Measurements from ENCODE around the gene ERC2.
A peak's percentile ranks its signal among the peaks of the same experiment; 100 is the strongest.

ERC2 gene

DNA sequence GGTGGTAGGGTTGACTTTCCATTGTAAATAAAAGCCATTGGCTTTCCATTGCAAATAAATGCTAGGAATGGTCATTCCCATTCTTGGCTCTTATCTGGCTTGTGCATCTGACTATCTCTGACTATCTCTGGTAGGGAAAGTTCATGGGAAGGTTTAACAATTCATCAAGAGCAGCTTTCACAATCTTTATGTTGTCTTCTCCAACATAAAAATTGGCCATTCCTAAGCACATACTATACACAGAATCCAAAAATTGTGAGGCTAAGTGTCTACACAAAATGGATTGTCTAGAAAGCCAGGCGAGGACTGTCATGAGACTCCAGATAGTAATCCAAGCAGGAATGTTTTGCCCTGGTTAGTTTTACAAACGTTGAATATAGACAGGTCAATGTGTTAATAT lies 926.8 kb downstream of the ERC2 start:
- no peak overlapping the region for H4K91ac ChIP-seq (ENCODE audit: low read depth, low read length)
- no peak overlapping the region for H3K18ac ChIP-seq (ENCODE audit: low read length)
- H2AK5ac ChIP-seq (ENCODE audit: low read length) = no peak overlapping the region
- no peaks in the 10 kb centered on the region for H3K79me2 ChIP-seq (ENCODE audit: control insufficient read depth, insufficient read depth, low read length, poor library complexity)
- no peak overlapping the region for H3K23ac ChIP-seq (ENCODE audit: low read length)
- H3K4me2 ChIP-seq (ENCODE audit: low read length) = no peak overlapping the region
- peak; percentile 54 to 88 for DNase-seq
- no peak overlapping the region for H4K12ac ChIP-seq (ENCODE audit: low read depth, low read length)
- H3K79me1 ChIP-seq (ENCODE audit: low read length) = no peaks in the 10 kb centered on the region
- no peak overlapping the region for H3K27ac ChIP-seq (ENCODE audit: low read depth, low read length)
- H3K4ac ChIP-seq (ENCODE audit: low read depth, low read length) = no peak overlapping the region
- H3K9me3 ChIP-seq (ENCODE audit: insufficient read depth, low read depth, low read length) = peaks cover 2% of the 10 kb centered on the region
- H2BK5ac ChIP-seq (ENCODE audit: low read depth, low read length, poor library complexity) = no peak overlapping the region
- H3K36me3 ChIP-seq (ENCODE audit: control insufficient read depth in 1 of 2, insufficient read depth in 2 of 2, low read length in 2 of 2) = no peaks in the 10 kb centered on the region
- no peak overlapping the region for H3K14ac ChIP-seq (ENCODE audit: low read length)
- H3K4me1 ChIP-seq (ENCODE audit: control insufficient read depth in 1 of 2, insufficient read depth in 2 of 2, low read length in 2 of 2) = peaks cover 0 to 9% of the 10 kb centered on the region in 2 experiments
- H3K27me3 ChIP-seq (ENCODE audit: insufficient read depth, low read length) = no peaks in the 10 kb centered on the region
- no peak overlapping the region for H2BK12ac ChIP-seq (ENCODE audit: low read length)
- H2BK120ac ChIP-seq (ENCODE audit: insufficient read depth, low read length, poor library complexity) = no peak overlapping the region
- no peak overlapping the region for H3K9ac ChIP-seq (ENCODE audit: low read length)
- no CpG with 5 or more reads among the region's 2 CpGs for WGBS (ENCODE audit: extremely low coverage, insufficient coverage, insufficient read length)
- no peak overlapping the region for H3K4me3 ChIP-seq (ENCODE audit: low read depth, low read length)
- no peak overlapping the region for H4K8ac ChIP-seq (ENCODE audit: low read depth, low read length)
- no peak overlapping the region for H2AFZ ChIP-seq (ENCODE audit: insufficient read depth, low read length, poor library complexity)

DNA sequence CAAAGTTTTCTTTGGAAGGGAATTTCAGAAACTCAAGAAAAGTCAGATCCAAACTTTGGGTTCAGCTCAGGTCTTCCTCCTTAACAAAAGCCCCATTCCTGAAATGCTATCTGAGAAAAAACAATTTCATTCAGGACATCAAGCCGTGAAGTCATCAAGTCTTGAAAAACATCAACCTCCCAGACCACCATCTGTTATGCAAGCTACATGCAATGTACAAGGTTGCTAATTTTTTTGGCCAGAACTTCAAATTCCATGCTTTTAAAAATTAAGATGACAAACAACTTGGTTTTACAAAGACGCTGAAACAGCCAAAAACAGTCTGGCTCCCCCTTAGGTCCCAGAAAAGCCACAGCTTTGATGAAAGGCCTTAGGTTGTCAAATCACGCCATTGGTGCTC lies 927.3 kb downstream of the ERC2 start:
- Histone ChIP-seq H3K14ac (ENCODE audit: low read length) (no peak overlapping the region), H3K27ac (ENCODE audit: low read depth, low read length) (no peak overlapping the region), H3K36me3 (ENCODE audit: control insufficient read depth in 1 of 2, insufficient read depth in 2 of 2, low read length in 2 of 2) (no peaks in the 10 kb centered on the region), H4K91ac (ENCODE audit: low read depth, low read length) (no peak overlapping the region), H3K4me3 (ENCODE audit: low read depth, low read length) (no peak overlapping the region), H2BK5ac (ENCODE audit: low read depth, low read length, poor library complexity) (no peak overlapping the region), H3K9ac (ENCODE audit: low read length) (no peak overlapping the region), H2AFZ (ENCODE audit: insufficient read depth, low read length, poor library complexity) (no peak overlapping the region), H3K23ac (ENCODE audit: low read length) (no peak overlapping the region), H3K4ac (ENCODE audit: low read depth, low read length) (no peak overlapping the region), H3K79me1 (ENCODE audit: low read length) (no peaks in the 10 kb centered on the region), H3K18ac (ENCODE audit: low read length) (no peak overlapping the region), H4K8ac (ENCODE audit: low read depth, low read length) (no peak overlapping the region), H4K12ac (ENCODE audit: low read depth, low read length) (no peak overlapping the region), H3K4me1 (ENCODE audit: control insufficient read depth in 1 of 2, insufficient read depth in 2 of 2, low read length in 2 of 2) (peaks cover 0 to 9% of the 10 kb centered on the region in 2 experiments), H2BK120ac (ENCODE audit: insufficient read depth, low read length, poor library complexity) (no peak overlapping the region), H2BK12ac (ENCODE audit: low read length) (no peak overlapping the region), H3K9me3 (ENCODE audit: insufficient read depth, low read depth, low read length) (peaks cover 4% of the 10 kb centered on the region), H2AK5ac (ENCODE audit: low read length) (no peak overlapping the region), H3K27me3 (ENCODE audit: insufficient read depth, low read length) (no peaks in the 10 kb centered on the region), H3K79me2 (ENCODE audit: control insufficient read depth, insufficient read depth, low read length, poor library complexity) (no peaks in the 10 kb centered on the region), H3K4me2 (ENCODE audit: low read length) (no peak overlapping the region)
- WGBS (ENCODE audit: extremely low coverage, insufficient coverage, insufficient read length) = no CpG with 5 or more reads among the region's 3 CpGs
- peak in 1 of 2 donors; percentile 23 for DNase-seq

DNA sequence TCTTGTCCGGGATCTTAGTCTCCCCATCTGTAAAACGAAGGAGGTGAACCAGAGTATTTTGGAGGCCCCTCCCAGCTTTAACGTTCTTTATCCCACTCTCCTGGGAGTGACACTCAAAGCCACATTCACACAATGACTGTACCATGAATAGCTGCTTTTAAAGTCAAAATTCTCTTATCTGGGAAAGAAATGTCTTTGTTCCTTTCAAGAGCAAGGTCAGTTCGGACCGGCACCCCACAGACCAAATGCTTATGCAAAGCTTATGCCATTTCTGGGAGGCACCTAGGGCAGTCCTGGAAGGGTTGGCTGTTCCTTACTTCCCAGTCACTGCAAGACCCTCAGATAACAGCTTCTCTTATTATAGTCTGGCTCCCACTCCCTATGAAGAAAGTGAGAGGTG lies 927.7 kb downstream of the ERC2 start:
- no peak overlapping the region for H3K4me2 ChIP-seq (ENCODE audit: low read length)
- DNase-seq = no peak
- H3K4me1 ChIP-seq (ENCODE audit: control insufficient read depth in 1 of 2, insufficient read depth in 2 of 2, low read length in 2 of 2) = peaks cover 0 to 9% of the 10 kb centered on the region in 2 experiments
- H4K8ac ChIP-seq (ENCODE audit: low read depth, low read length) = no peak overlapping the region
- no peak overlapping the region for H3K14ac ChIP-seq (ENCODE audit: low read length)
- no peak overlapping the region for H3K4me3 ChIP-seq (ENCODE audit: low read depth, low read length)
- no peak overlapping the region for H3K23ac ChIP-seq (ENCODE audit: low read length)
- no peaks in the 10 kb centered on the region for H3K36me3 ChIP-seq (ENCODE audit: control insufficient read depth in 1 of 2, insufficient read depth in 2 of 2, low read length in 2 of 2)
- H3K18ac ChIP-seq (ENCODE audit: low read length) = no peak overlapping the region
- no peaks in the 10 kb centered on the region for H3K27me3 ChIP-seq (ENCODE audit: insufficient read depth, low read length)
- H3K9ac ChIP-seq (ENCODE audit: low read length) = no peak overlapping the region
- no peak overlapping the region for H2BK120ac ChIP-seq (ENCODE audit: insufficient read depth, low read length, poor library complexity)
- WGBS (ENCODE audit: extremely low coverage, insufficient coverage, insufficient read length) = no CpG with 5 or more reads among the region's 5 CpGs
- H4K12ac ChIP-seq (ENCODE audit: low read depth, low read length) = no peak overlapping the region
- H3K27ac ChIP-seq (ENCODE audit: low read depth, low read length) = no peak overlapping the region
- no peak overlapping the region for H2AFZ ChIP-seq (ENCODE audit: insufficient read depth, low read length, poor library complexity)
- H2BK5ac ChIP-seq (ENCODE audit: low read depth, low read length, poor library complexity) = no peak overlapping the region
- no peak overlapping the region for H3K4ac ChIP-seq (ENCODE audit: low read depth, low read length)
- H3K79me1 ChIP-seq (ENCODE audit: low read length) = no peaks in the 10 kb centered on the region
- no peak overlapping the region for H2BK12ac ChIP-seq (ENCODE audit: low read length)
- H3K9me3 ChIP-seq (ENCODE audit: insufficient read depth, low read depth, low read length) = peaks cover 4% of the 10 kb centered on the region
- H4K91ac ChIP-seq (ENCODE audit: low read depth, low read length) = no peak overlapping the region
- H3K79me2 ChIP-seq (ENCODE audit: control insufficient read depth, insufficient read depth, low read length, poor library complexity) = no peaks in the 10 kb centered on the region
- H2AK5ac ChIP-seq (ENCODE audit: low read length) = no peak overlapping the region

DNA sequence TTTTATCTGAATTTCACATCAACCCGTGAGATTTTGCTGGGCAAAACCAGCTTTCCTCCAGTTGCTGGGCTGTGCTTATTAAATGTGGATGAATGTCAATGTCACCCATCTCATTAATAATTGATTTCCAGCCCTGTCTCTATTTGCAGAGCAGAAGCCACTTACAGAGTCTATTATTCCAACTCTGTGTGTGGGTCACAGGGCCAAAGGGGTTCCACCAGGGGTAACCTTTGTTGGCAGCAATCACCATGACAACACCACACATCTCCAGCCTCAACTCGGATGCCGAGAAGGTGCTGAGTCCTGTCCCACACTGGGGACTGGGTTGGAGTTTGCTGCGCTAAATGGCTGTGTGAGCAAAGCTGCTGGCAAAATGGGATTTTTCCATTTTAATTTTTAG lies 930.1 kb downstream of the ERC2 start:
- Histone ChIP-seq H4K12ac (ENCODE audit: low read depth, low read length) (no peak overlapping the region), H2BK12ac (ENCODE audit: low read length) (no peak overlapping the region), H3K4ac (ENCODE audit: low read depth, low read length) (no peak overlapping the region), H3K4me3 (ENCODE audit: low read depth, low read length) (no peak overlapping the region), H2BK5ac (ENCODE audit: low read depth, low read length, poor library complexity) (no peak overlapping the region), H2BK120ac (ENCODE audit: insufficient read depth, low read length, poor library complexity) (no peak overlapping the region), H3K79me1 (ENCODE audit: low read length) (no peaks in the 10 kb centered on the region), H3K79me2 (ENCODE audit: control insufficient read depth, insufficient read depth, low read length, poor library complexity) (no peaks in the 10 kb centered on the region), H3K36me3 (ENCODE audit: control insufficient read depth in 1 of 2, insufficient read depth in 2 of 2, low read length in 2 of 2) (no peaks in the 10 kb centered on the region), H3K27ac (ENCODE audit: low read depth, low read length) (no peak overlapping the region), H3K14ac (ENCODE audit: low read length) (no peak overlapping the region), H4K8ac (ENCODE audit: low read depth, low read length) (no peak overlapping the region), H3K4me1 (ENCODE audit: control insufficient read depth in 1 of 2, insufficient read depth in 2 of 2, low read length in 2 of 2) (peaks cover under 1 to 5% of the 10 kb centered on the region in 2 experiments), H2AK5ac (ENCODE audit: low read length) (no peak overlapping the region), H3K9me3 (ENCODE audit: insufficient read depth, low read depth, low read length) (peaks cover 3% of the 10 kb centered on the region), H2AFZ (ENCODE audit: insufficient read depth, low read length, poor library complexity) (no peak overlapping the region), H3K9ac (ENCODE audit: low read length) (no peak overlapping the region), H3K27me3 (ENCODE audit: insufficient read depth, low read length) (no peaks in the 10 kb centered on the region), H3K18ac (ENCODE audit: low read length) (no peak overlapping the region), H3K23ac (ENCODE audit: low read length) (no peak overlapping the region), H4K91ac (ENCODE audit: low read depth, low read length) (no peak overlapping the region), H3K4me2 (ENCODE audit: low read length) (no peak overlapping the region)
- no CpG with 5 or more reads among the region's 4 CpGs for whole genome bisulfite sequencing (ENCODE audit: extremely low coverage, insufficient coverage, insufficient read length)
- no peak for DNase-seq
